Immature natural killer cell (primary cell): ENCODE data around the gene ATP2A1. TPM values are rescaled to one million over a fixed set of nuclear protein-coding genes. Genes with fewer than 3 reads are reported as not detected.

Experiments
- DNase-seq, 3 donors: peaks; one replicate each; pipeline ENCODE4 v3.0.0; 2022; ENCODE audit warnings: mixed read lengths in 1 of 3
- H3K27ac Mint-ChIP-seq, 6 donors: one replicate each; pipeline ENCODE4 v1.8.0; 2020; ENCODE audit warnings: mixed read lengths in 6 of 6, mild to moderate bottlenecking in 5 of 6, inconsistent platforms in 4 of 6, moderate library complexity in 3 of 6
- H3K27me3 Mint-ChIP-seq, 3 donors: one replicate each; pipeline ENCODE4 v1.8.0; 2020 to 2021; ENCODE audit warnings: low read depth in 3 of 3, mild to moderate bottlenecking in 3 of 3, mixed read lengths in 3 of 3, moderate library complexity in 3 of 3, inconsistent platforms in 1 of 3
- H3K36me3 Mint-ChIP-seq, 3 donors: one replicate each; pipeline ENCODE4 v1.8.0; 2020; ENCODE audit warnings: mixed read lengths in 3 of 3, inconsistent platforms in 2 of 3, mild to moderate bottlenecking in 2 of 3
- H3K4me1 Mint-ChIP-seq, 2 donors: one replicate each; pipeline ENCODE4 v1.8.0; 2020; ENCODE audit warnings: inconsistent platforms in 2 of 2, mild to moderate bottlenecking in 2 of 2, mixed read lengths in 2 of 2, moderate library complexity in 1 of 2
- H3K4me3 Mint-ChIP-seq, 5 donors: one replicate each; pipeline ENCODE4 v1.8.0; 2020; ENCODE audit warnings: mild to moderate bottlenecking in 5 of 5, mixed read lengths in 5 of 5, inconsistent platforms in 3 of 5, moderate library complexity in 3 of 5
- H3K9me3 Mint-ChIP-seq, 6 donors: one replicate each; pipeline ENCODE4 v1.8.0; 2020; ENCODE audit warnings: mild to moderate bottlenecking in 6 of 6, mixed read lengths in 6 of 6, inconsistent platforms in 4 of 6, moderate library complexity in 3 of 6
- polyA plus RNA-seq, 3 donors: library from polyadenylated mRNA; unstranded; fragments of 300-500 nt; fragmentation: Illumina TruSeq; gene quantifications; one replicate each; pipeline ENCODE4 v1.2.3, GENCODE V29; 2021

ATP2A1 gene
- polyA plus RNA-seq = under 1 TPM in 1 of 3 donors, not detected in 2; 0.31 TPM

GRCh38 chr16:28878083-28878926 lies at the start of gene ATP2A1:
Gene ATP2A1 (plus strand): TSS chr16:28878488. CDS start chr16:28878672, 184 bp downstream.
- no peaks in the 10 kb centered on the region for H3K9me3 Mint-ChIP-seq
- DNase-seq = no peak
- peaks cover 18 to 19% of the 10 kb centered on the region in 2 donors for H3K4me1 Mint-ChIP-seq
- H3K27ac Mint-ChIP-seq = peak within 1 kb of the TSS in 3 of 6 donors; percentile 30 to 40 (median 35)
- H3K36me3 Mint-ChIP-seq = no peaks in the 10 kb centered on the region
- peaks cover 0 to 1% (median 0%) of the 10 kb centered on the region in 3 donors for H3K27me3 Mint-ChIP-seq
- peak within 1 kb of the TSS; percentile 84 to 90 (median 87) for H3K4me3 Mint-ChIP-seq

GRCh38 chr16:28829747-28830146 lies 48.5 kb upstream of the ATP2A1 start:
- H3K27ac Mint-ChIP-seq = peak overlapping the region in 1 of 6 donors; percentile 28
- peaks cover 27 to 71% (median 46%) of the 10 kb centered on the region in 3 donors for H3K36me3 Mint-ChIP-seq
- no peak for DNase-seq
- peaks cover 2 to 7% (median 4%) of the 10 kb centered on the region in 3 donors for H3K27me3 Mint-ChIP-seq
- H3K4me1 Mint-ChIP-seq = peaks cover 18 to 34% of the 10 kb centered on the region in 2 donors
- H3K9me3 Mint-ChIP-seq = no peaks in the 10 kb centered on the region
- no peak overlapping the region for H3K4me3 Mint-ChIP-seq

GRCh38 chr16:28830531-28830930 lies 47.8 kb upstream of the ATP2A1 start:
- Mint-ChIP-seq H3K4me3 (no peak overlapping the region), H3K27me3 (peaks cover 2 to 7% (median 5%) of the 10 kb centered on the region in 3 donors), H3K27ac (peak overlapping the region in 1 of 6 donors; percentile 35), H3K36me3 (peaks cover 29 to 72% (median 44%) of the 10 kb centered on the region in 3 donors), H3K4me1 (peaks cover 11 to 26% of the 10 kb centered on the region in 2 donors), H3K9me3 (no peaks in the 10 kb centered on the region)
- no peak for DNase-seq

- no peaks in the 10 kb centered on the region for H3K9me3 Mint-ChIP-seq
- no peak overlapping the region for H3K4me3 Mint-ChIP-seq
- H3K36me3 Mint-ChIP-seq = peaks cover 26 to 53% (median 34%) of the 10 kb centered on the region in 3 donors
- H3K27ac Mint-ChIP-seq = no peak overlapping the region
- H3K4me1 Mint-ChIP-seq = peaks cover 2 to 12% of the 10 kb centered on the region in 2 donors
- peaks cover 0 to 10% (median 5%) of the 10 kb centered on the region in 3 donors for H3K27me3 Mint-ChIP-seq
- DNase-seq = no peak
Observed at GRCh38 chr16:28834349-28834748, 43.9 kb upstream of the ATP2A1 start.

GRCh38 chr16:28834873-28835863 lies 43.1 kb upstream of the ATP2A1 start:
- Mint-ChIP-seq H3K27me3 (peaks cover 0 to 10% (median 5%) of the 10 kb centered on the region in 3 donors), H3K4me1 (peaks cover 2 to 6% of the 10 kb centered on the region in 2 donors), H3K4me3 (no peak overlapping the region), H3K36me3 (peaks cover 23 to 45% (median 26%) of the 10 kb centered on the region in 3 donors), H3K9me3 (no peaks in the 10 kb centered on the region), H3K27ac (peak overlapping the region in 1 of 6 donors; percentile 39)
- DNase-seq = no peak

- Mint-ChIP-seq H3K4me1 (peaks cover 2 to 5% of the 10 kb centered on the region in 2 donors), H3K4me3 (no peak overlapping the region), H3K27ac (no peak overlapping the region), H3K9me3 (no peaks in the 10 kb centered on the region), H3K36me3 (peaks cover 21 to 36% (median 22%) of the 10 kb centered on the region in 3 donors), H3K27me3 (peaks cover 0 to 10% (median 5%) of the 10 kb centered on the region in 3 donors)
- no peak for DNase-seq
Observed at GRCh38 chr16:28835864-28836760, 42.2 kb upstream of the ATP2A1 start.

- H3K36me3 Mint-ChIP-seq = peaks cover 21 to 35% (median 22%) of the 10 kb centered on the region in 3 donors
- H3K4me1 Mint-ChIP-seq = peaks cover 2 to 5% of the 10 kb centered on the region in 2 donors
- DNase-seq = no peak
- no peak overlapping the region for H3K4me3 Mint-ChIP-seq
- H3K9me3 Mint-ChIP-seq = no peaks in the 10 kb centered on the region
- no peak overlapping the region for H3K27ac Mint-ChIP-seq
- H3K27me3 Mint-ChIP-seq = peaks cover 0 to 10% (median 6%) of the 10 kb centered on the region in 3 donors
Observed at GRCh38 chr16:28836761-28837064, 41.6 kb upstream of the ATP2A1 start.

- no peak for DNase-seq
- Mint-ChIP-seq H3K9me3 (no peaks in the 10 kb centered on the region), H3K4me1 (peaks cover 0 to 2% of the 10 kb centered on the region in 2 donors), H3K27ac (peak overlapping the region in 3 of 6 donors; percentile 5 to 68 (median 47)), H3K27me3 (peaks cover 0 to 9% (median 6%) of the 10 kb centered on the region in 3 donors), H3K4me3 (no peak overlapping the region), H3K36me3 (peaks cover 15 to 26% (median 16%) of the 10 kb centered on the region in 3 donors)
Observed at GRCh38 chr16:28837672-28838557, 40.4 kb upstream of the ATP2A1 start.

GRCh38 chr16:28838558-28838918 lies 39.8 kb upstream of the ATP2A1 start:
- peaks cover 0 to 5% of the 10 kb centered on the region in 2 donors for H3K4me1 Mint-ChIP-seq
- no peaks in the 10 kb centered on the region for H3K9me3 Mint-ChIP-seq
- H3K27me3 Mint-ChIP-seq = peaks cover 0 to 6% (median 3%) of the 10 kb centered on the region in 3 donors
- no peak for DNase-seq
- H3K36me3 Mint-ChIP-seq = peaks cover 11 to 20% (median 13%) of the 10 kb centered on the region in 3 donors
- no peak overlapping the region for H3K4me3 Mint-ChIP-seq
- H3K27ac Mint-ChIP-seq = peak overlapping the region in 3 of 6 donors; percentile 30 to 68 (median 54)

- Mint-ChIP-seq H3K27me3 (peaks cover 0 to 6% (median 3%) of the 10 kb centered on the region in 3 donors), H3K27ac (no peak overlapping the region), H3K36me3 (peaks cover 7 to 15% (median 11%) of the 10 kb centered on the region in 3 donors), H3K4me3 (no peak overlapping the region), H3K9me3 (no peaks in the 10 kb centered on the region), H3K4me1 (peaks cover 0 to 5% of the 10 kb centered on the region in 2 donors)
- DNase-seq = no peak
Observed at GRCh38 chr16:28839004-28839639, 39.2 kb upstream of the ATP2A1 start.

- Mint-ChIP-seq H3K4me3 (no peak overlapping the region), H3K36me3 (peaks cover 4 to 13% (median 7%) of the 10 kb centered on the region in 3 donors), H3K9me3 (no peaks in the 10 kb centered on the region), H3K27ac (peak overlapping the region in 4 of 6 donors; percentile 28 to 62 (median 52)), H3K27me3 (peaks cover 0 to 5% (median 3%) of the 10 kb centered on the region in 3 donors), H3K4me1 (peaks cover 6 to 11% of the 10 kb centered on the region in 2 donors)
- no peak for DNase-seq
Observed at GRCh38 chr16:28839899-28840298, 38.4 kb upstream of the ATP2A1 start.
